GM12878 (cell line): ENCODE measurements around the gene DOCK9. TPM values are rescaled to one million over a fixed set of nuclear protein-coding genes. Genes with fewer than 3 reads are reported as not detected.

ENCODE experiments used
- ATAC-seq: fragments of 200-7000 bp; cut with Tn5 transposase; 3 replicates; pipeline ENCODE4 v1.9.1; 2020; ENCODE audit warnings: mild to moderate bottlenecking, moderate library complexity
- BruUV-seq: library from RNA; stranded (reverse); fragments of 400-500 nt; replicated peaks from 2 replicates; lab custom pipeline; 2021; lab: Mats Ljungman, UMichigan
- CTCF ChIA-PET: fragments of 300-600 bp; sonication (Branson Sonifier 250); formaldehyde crosslinking; extraction: SDS; loops from one replicate; lab custom pipeline; 2021; ENCODE audit warnings: inconsistent platforms; lab: Yijun Ruan, JAX
- POLR2A ChIA-PET: fragments of 350-600 bp; formaldehyde crosslinking; extraction: SDS; loops from one replicate; lab custom pipeline; 2021; ENCODE audit warnings: inconsistent platforms; lab: Charles Lee
- RAD21 ChIA-PET: fragments of 300-600 bp; sonication (Branson Sonifier 250); formaldehyde crosslinking; loops from one replicate; lab custom pipeline; 2023; ENCODE audit warnings: antibody characterized with exemption; ENCODE audit not compliant: unreplicated experiment; lab: Charles Lee
- SMC1A ChIA-PET: fragments of 300-600 bp; sonication (Branson Sonifier 250); formaldehyde crosslinking; loops from one replicate; lab custom pipeline; 2023; ENCODE audit not compliant: unreplicated experiment, uncharacterized antibody; lab: Charles Lee
- DNase-seq: peaks from one replicate; pipeline ENCODE4 v3.0.0-alpha.2; 2011; ENCODE audit warnings: low read depth, low spot score
- FAIRE-seq: peaks from 3 replicates; lab custom pipeline; 2011; peaks lifted over from hg19 to GRCh38; lab: Jason Lieb, UNC
- H2AFZ ChIP-seq: 2 replicates; pipeline ENCODE4 v1.6.0; 2011; ENCODE audit warnings: low read depth, low read length, control low read depth; ENCODE audit not compliant: control insufficient read depth
- H3K27ac ChIP-seq: 2 replicates; pipeline ENCODE4 v1.5.1; 2011; ENCODE audit warnings: control low read depth; ENCODE audit not compliant: control insufficient read depth, insufficient read depth
- H3K27me3 ChIP-seq, 2 experiments: replicated peaks in 1 of 2; 2 replicates each; pipeline versions ENCODE4 v1.6.0 to v1.6.1; 2011; ENCODE audit warnings: low read length in 1 of 2; ENCODE audit not compliant: control insufficient read depth in 2 of 2, insufficient read depth in 2 of 2
- H3K36me3 ChIP-seq, 2 experiments: 2 replicates each; pipeline ENCODE4 v1.5.1; 2011; ENCODE audit warnings: low read length in 1 of 2; ENCODE audit not compliant: control insufficient read depth in 2 of 2, insufficient read depth in 2 of 2
- H3K4me1 ChIP-seq: 2 replicates; pipeline ENCODE4 v1.6.1; 2011; ENCODE audit warnings: mild to moderate bottlenecking, low read length, moderate library complexity, mixed read lengths; ENCODE audit not compliant: control insufficient read depth, insufficient read depth
- H3K4me2 ChIP-seq: 2 replicates; pipeline ENCODE4 v1.6.0; 2011; ENCODE audit warnings: control low read depth; ENCODE audit not compliant: control insufficient read depth, insufficient read depth
- H3K4me3 ChIP-seq: fragments of 200-600 bp; sonication (generic); 2 replicates; pipeline ENCODE4 v1.5.1; 2016
- H3K79me2 ChIP-seq: 2 replicates; pipeline ENCODE4 v1.6.0; 2011; ENCODE audit warnings: low read length; ENCODE audit not compliant: control insufficient read depth, insufficient read depth
- H3K9ac ChIP-seq: 2 replicates; pipeline ENCODE4 v1.8.0; 2011; ENCODE audit warnings: low read length, control low read depth, mixed read lengths; ENCODE audit not compliant: control insufficient read depth, insufficient read depth
- H3K9me3 ChIP-seq: replicated peaks from 3 replicates; pipeline ENCODE4 v1.5.1; 2011; ENCODE audit warnings: mild to moderate bottlenecking, low read length; ENCODE audit not compliant: control insufficient read depth, insufficient read depth
- H4K20me1 ChIP-seq: 2 replicates; pipeline ENCODE4 v1.6.0; 2011; ENCODE audit not compliant: control insufficient read depth, insufficient read depth
- CBX5 ChIP-seq: sonication (generic); IDR thresholded peaks from 2 replicates; pipeline ENCODE4 v1.6.1; 2016; ENCODE audit warnings: low read depth, moderate library complexity, mild to moderate bottlenecking, inconsistent platforms
- CEBPB ChIP-seq, 2 experiments: fragments of 150-350 bp in 1 of 2; IDR thresholded peaks; 2 replicates each; pipeline ENCODE4 v1.6.1; 2012 to 2014; ENCODE audit warnings: low read depth in 2 of 2, low read length in 2 of 2, borderline replicate concordance in 1 of 2, inconsistent platforms in 1 of 2
- NFIC ChIP-seq: IDR thresholded peaks from 2 replicates; pipeline ENCODE4 v1.6.1; 2012; ENCODE audit warnings: low read depth, mild to moderate bottlenecking, inconsistent platforms, low read length, moderate library complexity
- NFYA ChIP-seq: IDR thresholded peaks from 2 replicates; pipeline ENCODE4 v1.6.1; 2011; ENCODE audit warnings: low read depth, mild to moderate bottlenecking, low read length, improper control_type of control experiment, borderline replicate concordance
- RBBP5 ChIP-seq: fragments of 200-600 bp; sonication (generic); conservative IDR thresholded peaks from 2 replicates; pipeline ENCODE4 v1.6.1; 2016
- TCF12 ChIP-seq: IDR thresholded peaks from 2 replicates; pipeline ENCODE4 v1.6.1; 2011; ENCODE audit warnings: low read depth, mild to moderate bottlenecking, low read length
- YY1 ChIP-seq: IDR thresholded peaks from 2 replicates; pipeline ENCODE4 v1.6.1; 2011; ENCODE audit warnings: low read depth, mild to moderate bottlenecking, low read length
- ZNF207 ChIP-seq: fragments of 450-650 bp; IDR thresholded peaks from 2 replicates; pipeline ENCODE4 v1.6.1; 2014; ENCODE audit warnings: antibody characterized with exemption, mild to moderate bottlenecking, borderline replicate concordance
- ZNF217 ChIP-seq: fragments of 450-650 bp; IDR thresholded peaks from 2 replicates; pipeline ENCODE4 v1.6.1; 2017; ENCODE audit warnings: antibody characterized with exemption, mild to moderate bottlenecking
- ZZZ3 ChIP-seq: IDR thresholded peaks from 2 replicates; pipeline ENCODE4 v1.6.1; 2011; ENCODE audit warnings: low read depth; ENCODE audit not compliant: control insufficient read depth, insufficient read length
- WGBS: methylation state at CpG from one replicate; pipeline ENCODE4 v1.1.6; 2016; ENCODE audit warnings: low lambda C conversion rate; ENCODE audit not compliant: insufficient replicate concordance, insufficient coverage; ENCODE audit errors: missing lambda C conversion rate; 5-methylcytosine and 5-hydroxymethylcytosine counted together
- in situ Hi-C: fragments of 300-500 bp; cut with MboI; formaldehyde crosslinking; loops from 9 replicates; pipeline ENCODE4 v1.14.3; 2018; ENCODE audit warnings: mixed read lengths
- intact Hi-C: fragments of 100-400 bp; cut with micrococcal nuclease; formaldehyde crosslinking; loops from one replicate; pipeline ENCODE4 v1.14.2; 2022; ENCODE audit not compliant: unreplicated experiment
- polyA plus RNA-seq, 11 experiments: library from polyadenylated mRNA; depleted of rRNA in 4 of 11; unstranded in 6 of 11; stranded (reverse) in 5 of 11; fragments of >200 nt; fragmentation: Nextera tagmentation in 4 of 11; fragmentation: Illumina TruSeq in 1 of 11; extraction: Ambion mirVana in 4 of 11; extraction: Trizol in 1 of 11; gene quantifications; 1 replicate in 1 of 11; 2 replicates in 10 of 11; pipeline versions ENCODE4 v1.2.1 to v1.2.3, GENCODE V29; 2011 to 2016; ENCODE audit warnings: inconsistent platforms in 2 of 11, missing spikeins in 2 of 11, low read depth in 1 of 11
- total RNA-seq, 4 experiments: library from RNA; depleted of rRNA in 3 of 4; stranded (reverse); fragments of >200 nt in 3 of 4; fragmentation: Illumina TruSeq in 1 of 4; extraction: Trizol in 1 of 4; gene quantifications; 2 replicates each; pipeline versions ENCODE4 v1.2.1 to v1.2.3, GENCODE V29; 2013 to 2021
- TF ChIP-seq, protein P1 (sequence below): IDR thresholded peaks from 2 replicates; pipeline ENCODE4 v1.6.1; 2012; ENCODE audit warnings: improper control_type of control experiment, low read depth, low read length; ENCODE audit not compliant: insufficient replicate concordance
- TF ChIP-seq, protein P2 (sequence below): IDR thresholded peaks from 2 replicates; pipeline ENCODE4 v1.6.1; 2012; ENCODE audit warnings: low read depth, low read length, improper control_type of control experiment

Gene DOCK9
- total and polyA plus RNA-seq, 10 of the 15 experiments (the other 5 are each of a cell fraction or from before 2014, with no cell fraction given) = 0.09 to 2.9 (median 0.74) TPM

DNA sequence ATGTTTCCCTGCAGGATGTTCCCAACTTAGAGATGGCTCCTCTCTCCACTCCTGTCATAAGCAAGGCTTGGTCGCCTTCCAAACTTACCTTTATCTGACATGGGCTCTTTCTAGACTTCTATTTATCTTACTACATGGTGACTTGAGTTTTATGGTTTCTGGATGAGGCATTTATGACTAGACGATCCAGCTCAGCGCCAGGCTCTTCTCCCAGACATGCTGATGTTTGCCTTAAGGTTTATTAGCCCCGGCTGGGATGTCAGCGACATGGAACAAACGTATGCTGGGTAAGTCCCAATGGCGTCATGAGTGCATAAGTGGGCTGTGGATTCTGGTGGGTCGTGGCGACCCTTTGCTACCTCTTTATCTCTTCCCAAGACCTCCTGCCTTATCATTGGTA is 185.5 kb downstream of the DOCK9 start:
- 55% methylated on average over 9 of the region's 9 CpGs for WGBS
- TF ChIP-seq CEBPB (IDR thresholded peaks at IDR 0.05; ENCODE audit: borderline replicate concordance in 1 of 2, low read depth in 2 of 2, low read length in 2 of 2) (no peak), ZNF207 (no peak)
- TF ChIP-seq, all 136 proteins: peak for 0
- in situ Hi-C loops (no loop called here), intact Hi-C loops (no loop called here)
- ChIA-PET SMC1A (interaction anchor here (1.0 kb wide), 1 partner anchor 9 kb away, joined by 3 read pairs; no protein-coding TSS in a partner anchor), CTCF (no interaction called here), POLR2A (no interaction called here), RAD21 (no interaction called here)
- Histone ChIP-seq H3K27me3 (no peaks in the 10 kb centered on the region), H3K4me3 (no peak overlapping the region), H4K20me1 (no peaks in the 10 kb centered on the region), H3K9me3 (no peaks in the 10 kb centered on the region), H3K27ac (no peak overlapping the region), H3K4me2 (no peak overlapping the region), H3K36me3 (no peaks in the 10 kb centered on the region), H2AFZ (no peak overlapping the region), H3K4me1 (no peaks in the 10 kb centered on the region), H3K9ac (no peak overlapping the region), H3K79me2 (no peaks in the 10 kb centered on the region)
- no peak for FAIRE-seq
- ATAC-seq = no peak
- BruUV-seq = no TSS peak
- DNase-seq = no peak

DNA sequence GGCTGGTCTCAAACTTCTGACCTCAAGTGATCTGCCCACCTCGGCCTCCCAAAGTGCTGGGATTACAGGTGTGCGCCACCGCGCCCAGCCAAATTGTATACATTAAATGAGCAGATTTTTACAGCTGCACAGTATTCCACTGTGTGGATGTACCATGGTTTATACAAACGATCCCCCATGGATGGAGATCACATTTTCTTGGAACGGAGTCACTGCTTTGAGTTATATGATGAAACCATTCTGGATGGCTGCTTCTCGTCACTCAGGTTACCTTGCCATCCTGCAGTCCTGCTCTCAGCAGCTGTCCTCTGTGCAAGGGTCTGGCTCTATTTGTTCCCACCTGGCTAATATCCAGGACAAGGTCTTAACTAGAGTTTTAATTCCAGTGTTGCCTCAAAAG is 186.3 kb downstream of the DOCK9 start:
- H3K79me2 ChIP-seq = no peaks in the 10 kb centered on the region
- ChIA-PET POLR2A (no interaction called here), RAD21 (no interaction called here), CTCF (no interaction called here), SMC1A (no interaction called here)
- in situ Hi-C loops = no loop called here
- no peak overlapping the region for H2AFZ ChIP-seq
- no peak for FAIRE-seq
- no peak overlapping the region for H3K9ac ChIP-seq
- TF ChIP-seq ZZZ3 (no peak), NFYA (no peak), TCF12 (no peak), YY1 (no peak), ZNF217 (no peak), CBX5 (no peak), RBBP5 (no peak), NFIC (no peak)
- TF ChIP-seq, protein P1, sequence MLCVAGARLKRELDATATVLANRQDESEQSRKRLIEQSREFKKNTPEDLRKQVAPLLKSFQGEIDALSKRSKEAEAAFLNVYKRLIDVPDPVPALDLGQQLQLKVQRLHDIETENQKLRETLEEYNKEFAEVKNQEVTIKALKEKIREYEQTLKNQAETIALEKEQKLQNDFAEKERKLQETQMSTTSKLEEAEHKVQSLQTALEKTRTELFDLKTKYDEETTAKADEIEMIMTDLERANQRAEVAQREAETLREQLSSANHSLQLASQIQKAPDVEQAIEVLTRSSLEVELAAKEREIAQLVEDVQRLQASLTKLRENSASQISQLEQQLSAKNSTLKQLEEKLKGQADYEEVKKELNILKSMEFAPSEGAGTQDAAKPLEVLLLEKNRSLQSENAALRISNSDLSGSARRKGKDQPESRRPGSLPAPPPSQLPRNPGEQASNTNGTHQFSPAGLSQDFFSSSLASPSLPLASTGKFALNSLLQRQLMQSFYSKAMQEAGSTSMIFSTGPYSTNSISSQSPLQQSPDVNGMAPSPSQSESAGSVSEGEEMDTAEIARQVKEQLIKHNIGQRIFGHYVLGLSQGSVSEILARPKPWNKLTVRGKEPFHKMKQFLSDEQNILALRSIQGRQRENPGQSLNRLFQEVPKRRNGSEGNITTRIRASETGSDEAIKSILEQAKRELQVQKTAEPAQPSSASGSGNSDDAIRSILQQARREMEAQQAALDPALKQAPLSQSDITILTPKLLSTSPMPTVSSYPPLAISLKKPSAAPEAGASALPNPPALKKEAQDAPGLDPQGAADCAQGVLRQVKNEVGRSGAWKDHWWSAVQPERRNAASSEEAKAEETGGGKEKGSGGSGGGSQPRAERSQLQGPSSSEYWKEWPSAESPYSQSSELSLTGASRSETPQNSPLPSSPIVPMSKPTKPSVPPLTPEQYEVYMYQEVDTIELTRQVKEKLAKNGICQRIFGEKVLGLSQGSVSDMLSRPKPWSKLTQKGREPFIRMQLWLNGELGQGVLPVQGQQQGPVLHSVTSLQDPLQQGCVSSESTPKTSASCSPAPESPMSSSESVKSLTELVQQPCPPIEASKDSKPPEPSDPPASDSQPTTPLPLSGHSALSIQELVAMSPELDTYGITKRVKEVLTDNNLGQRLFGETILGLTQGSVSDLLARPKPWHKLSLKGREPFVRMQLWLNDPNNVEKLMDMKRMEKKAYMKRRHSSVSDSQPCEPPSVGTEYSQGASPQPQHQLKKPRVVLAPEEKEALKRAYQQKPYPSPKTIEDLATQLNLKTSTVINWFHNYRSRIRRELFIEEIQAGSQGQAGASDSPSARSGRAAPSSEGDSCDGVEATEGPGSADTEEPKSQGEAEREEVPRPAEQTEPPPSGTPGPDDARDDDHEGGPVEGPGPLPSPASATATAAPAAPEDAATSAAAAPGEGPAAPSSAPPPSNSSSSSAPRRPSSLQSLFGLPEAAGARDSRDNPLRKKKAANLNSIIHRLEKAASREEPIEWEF = no peak
- TF ChIP-seq, protein P2, sequence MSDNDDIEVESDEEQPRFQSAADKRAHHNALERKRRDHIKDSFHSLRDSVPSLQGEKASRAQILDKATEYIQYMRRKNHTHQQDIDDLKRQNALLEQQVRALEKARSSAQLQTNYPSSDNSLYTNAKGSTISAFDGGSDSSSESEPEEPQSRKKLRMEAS = no peak
- intact Hi-C loops = no loop called here
- H3K4me2 ChIP-seq = no peak overlapping the region
- no peaks in the 10 kb centered on the region for H3K4me1 ChIP-seq
- no peak overlapping the region for H3K27ac ChIP-seq
- 56% methylated on average over 7 of the region's 7 CpGs for WGBS
- H3K27me3 ChIP-seq = no peaks in the 10 kb centered on the region
- H3K4me3 ChIP-seq = no peak overlapping the region
- no peaks in the 10 kb centered on the region for H3K9me3 ChIP-seq
- H4K20me1 ChIP-seq = no peaks in the 10 kb centered on the region
- BruUV-seq = no TSS peak
- no peaks in the 10 kb centered on the region for H3K36me3 ChIP-seq
- DNase-seq = no peak
- ATAC-seq = no peak
